ENCODE data around the gene HOXC10.

The HOXC10 gene

DNA sequence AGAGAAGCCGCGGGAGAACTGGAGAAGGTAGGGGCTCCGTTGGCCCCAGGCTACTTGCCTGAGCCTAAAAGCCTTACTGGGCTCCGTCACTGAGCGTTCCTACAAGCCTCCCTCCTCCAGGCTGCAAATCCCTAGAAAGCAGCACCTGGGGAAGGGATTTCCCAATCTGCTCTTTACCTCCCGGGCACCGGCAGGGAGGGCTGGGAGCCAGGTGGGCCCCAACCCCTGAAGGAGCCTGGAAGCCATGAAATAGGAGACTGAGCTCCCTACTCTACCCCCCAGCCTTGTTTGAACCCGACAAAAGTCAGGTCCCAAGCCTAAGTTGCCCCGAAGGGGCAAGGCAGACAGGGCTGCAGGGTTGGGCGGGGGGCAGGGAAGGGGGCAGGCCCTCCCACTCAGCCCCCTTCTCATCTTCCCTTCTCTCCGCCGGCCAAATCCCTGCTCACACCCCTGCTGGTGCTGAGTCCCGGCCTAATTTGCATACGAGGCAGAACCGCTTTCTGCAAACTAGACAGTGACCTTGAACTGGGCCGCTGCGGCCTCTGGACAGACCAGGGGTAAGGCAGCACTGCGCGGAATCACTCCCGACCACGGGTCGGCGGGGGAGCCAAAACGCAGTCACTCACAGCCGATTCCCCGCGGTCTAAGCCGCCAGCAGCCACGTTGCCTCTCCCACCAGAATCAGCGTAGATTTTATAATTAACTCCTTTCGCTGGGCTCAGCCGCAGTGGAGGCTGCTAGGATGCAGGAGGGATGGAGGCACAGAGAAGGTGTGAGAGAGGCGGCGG lies 34.0 kb upstream of the HOXC10 start:
- DNase-seq (ENCODE audit: low read depth) = no peak

DNA sequence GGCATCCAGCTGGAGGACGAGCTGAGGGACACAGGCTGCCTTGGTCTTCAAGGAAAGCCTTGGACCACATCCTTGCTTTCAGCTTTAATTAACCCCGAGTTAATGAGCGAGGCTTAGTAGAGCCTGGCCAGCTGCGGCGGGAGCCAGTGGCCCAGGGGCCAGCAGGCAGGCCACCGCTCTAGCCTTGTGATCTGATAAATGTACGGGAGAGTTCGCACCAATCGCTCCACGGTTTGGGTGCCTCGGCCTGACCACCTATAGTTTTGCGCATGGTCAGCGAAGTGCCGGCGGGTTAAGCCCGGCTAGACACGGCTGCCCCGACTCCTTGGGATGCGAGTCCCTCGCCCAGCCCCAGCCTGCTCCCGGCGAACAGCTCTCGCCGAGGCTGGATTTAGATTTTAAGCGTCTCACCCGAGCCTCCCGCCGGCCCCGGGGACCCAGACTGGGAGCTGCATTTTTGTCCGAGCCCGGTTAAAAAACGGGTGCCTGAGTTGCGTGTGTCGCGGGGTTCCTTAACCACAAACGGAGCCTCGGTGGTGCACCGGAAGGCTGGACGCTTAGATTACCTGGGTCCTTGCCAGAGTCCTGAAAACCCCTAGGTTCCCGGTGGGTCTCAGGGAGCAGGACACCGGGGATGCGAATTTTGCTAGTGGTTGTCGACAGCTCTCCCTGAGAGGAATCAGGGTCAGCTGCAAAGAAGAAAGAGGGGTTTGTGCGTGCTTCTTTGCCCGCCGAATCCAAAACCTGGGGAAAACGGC lies 33.2 kb upstream of the HOXC10 start:
- no peak for DNase-seq (ENCODE audit: low read depth)

DNA sequence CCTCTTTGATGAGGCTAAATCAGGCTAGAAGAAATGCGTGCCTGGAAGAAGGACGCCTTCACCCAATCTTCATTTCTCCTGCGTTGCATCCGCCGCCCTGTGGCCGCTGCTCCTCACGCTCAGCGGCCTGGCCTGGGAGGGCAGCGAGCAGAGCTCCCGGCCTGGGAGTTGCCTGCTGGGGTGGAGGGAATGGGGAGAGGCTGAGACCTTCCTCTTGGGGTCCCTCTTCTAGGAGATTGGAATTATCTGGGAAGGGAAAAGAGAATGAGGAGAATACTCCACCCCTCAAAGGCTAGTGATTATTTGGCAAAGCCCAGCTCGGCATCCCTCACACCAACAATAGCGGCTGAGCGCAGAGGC lies 32.6 kb upstream of the HOXC10 start:
- no peak for DNase-seq (ENCODE audit: low read depth)

DNA sequence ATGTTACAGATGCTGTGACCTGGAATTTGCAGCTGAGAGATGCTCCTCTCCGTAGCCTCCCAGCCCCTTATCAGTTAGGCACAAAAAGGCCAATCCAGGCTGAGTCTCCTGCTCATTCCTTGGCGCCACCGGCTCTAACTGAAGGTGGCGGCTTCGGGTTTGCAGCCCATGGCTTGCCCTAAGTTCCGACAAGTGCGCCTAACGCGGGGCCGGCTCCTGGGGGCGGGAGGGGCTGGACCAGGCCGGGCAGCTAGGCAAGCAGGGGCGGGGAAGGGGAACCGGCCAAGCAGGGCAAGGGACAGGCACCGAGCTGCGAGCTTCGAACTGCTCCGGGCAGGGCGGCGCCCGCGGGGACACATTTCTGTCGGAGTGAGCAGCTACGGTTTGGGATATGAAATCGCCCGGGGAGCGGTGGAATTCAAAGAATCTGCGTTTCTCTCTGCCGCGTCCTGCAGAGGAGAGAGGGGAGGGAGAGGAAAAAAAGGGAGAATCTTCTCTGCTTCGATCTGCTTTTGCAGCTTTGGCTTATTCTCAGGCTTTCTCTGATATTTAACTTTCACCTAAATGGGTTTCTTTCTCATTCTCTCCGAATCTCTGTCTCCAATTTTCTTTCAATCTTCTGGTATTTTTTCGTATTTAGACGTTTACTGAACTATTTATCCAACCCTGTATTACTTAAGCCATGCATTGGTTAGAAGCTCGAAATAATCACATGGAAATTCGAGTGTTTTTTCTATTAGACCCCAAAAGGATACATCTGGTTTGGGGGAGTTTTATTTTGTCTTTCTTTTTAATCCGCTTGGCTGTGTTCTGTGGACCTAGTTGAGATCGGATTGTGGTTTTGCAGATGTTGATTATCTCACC lies 31.8 kb upstream of the HOXC10 start:
- DNase-seq (ENCODE audit: low read depth) = no peak

DNA sequence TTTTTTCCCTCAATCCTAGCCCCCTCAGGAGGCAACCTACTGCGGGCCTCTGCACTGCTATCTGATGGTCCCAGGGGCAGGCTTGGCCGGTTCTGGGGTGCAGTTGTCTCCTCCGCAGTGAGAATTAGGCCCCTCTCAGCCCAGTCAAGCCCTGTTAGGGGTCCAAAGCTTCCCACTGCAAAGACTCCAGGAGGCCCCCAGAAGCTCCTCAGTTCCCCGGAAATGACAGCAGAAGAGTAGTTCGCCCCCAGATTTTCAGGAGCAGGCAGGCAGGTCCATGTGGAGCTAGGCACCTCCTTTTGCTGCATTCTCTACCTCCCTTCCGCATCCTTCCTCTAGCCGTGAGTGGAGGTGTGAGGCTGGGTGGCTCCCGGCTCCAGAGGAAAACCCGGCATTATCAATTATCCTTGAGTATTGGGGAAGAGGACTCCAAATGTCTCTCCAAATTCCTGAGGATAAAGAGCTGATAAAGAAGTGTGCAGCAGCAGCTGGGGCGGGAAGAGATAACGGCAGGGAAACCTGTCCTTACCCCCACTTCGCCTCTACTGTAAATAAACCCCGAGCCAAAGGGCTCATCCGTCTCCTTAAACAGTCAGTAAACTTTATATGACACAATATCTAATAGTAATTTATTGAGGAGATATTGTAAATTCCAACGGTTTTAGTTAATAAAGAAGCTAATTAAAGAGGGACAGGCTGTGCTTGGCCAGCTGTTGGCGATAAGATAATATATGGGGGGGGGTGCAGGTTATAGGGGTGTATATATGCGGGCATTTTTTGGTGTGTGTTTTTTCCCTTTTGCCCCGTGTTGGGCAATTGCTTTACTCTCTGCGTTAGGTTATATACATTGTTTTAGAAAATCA lies 30.9 kb upstream of the HOXC10 start:
- DNase-seq (ENCODE audit: low read depth) = no peak

DNA sequence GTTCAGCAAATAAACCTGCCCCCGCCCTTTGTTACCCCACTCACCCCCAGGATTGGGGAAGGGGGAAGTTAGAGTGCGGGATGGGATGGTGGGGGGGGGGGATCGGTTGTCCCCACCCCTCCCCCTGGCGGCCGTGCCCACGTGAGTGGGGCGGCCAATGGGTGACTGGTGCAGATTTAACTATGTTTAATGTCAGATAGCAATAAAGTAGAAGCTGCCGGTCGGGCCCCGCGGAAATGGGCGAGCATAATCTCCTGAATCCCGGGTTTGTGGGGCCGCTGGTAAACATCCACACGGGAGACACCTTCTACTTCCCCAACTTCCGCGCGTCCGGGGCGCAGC lies 30.3 kb upstream of the HOXC10 start, which contains the start of gene HOXC12:
Gene HOXC12 (plus strand): TSS at position 210 of the 342 bp plus-strand sequence. CDS start 27 bp downstream, at position 237.
- no peak for DNase-seq (ENCODE audit: low read depth)

DNA sequence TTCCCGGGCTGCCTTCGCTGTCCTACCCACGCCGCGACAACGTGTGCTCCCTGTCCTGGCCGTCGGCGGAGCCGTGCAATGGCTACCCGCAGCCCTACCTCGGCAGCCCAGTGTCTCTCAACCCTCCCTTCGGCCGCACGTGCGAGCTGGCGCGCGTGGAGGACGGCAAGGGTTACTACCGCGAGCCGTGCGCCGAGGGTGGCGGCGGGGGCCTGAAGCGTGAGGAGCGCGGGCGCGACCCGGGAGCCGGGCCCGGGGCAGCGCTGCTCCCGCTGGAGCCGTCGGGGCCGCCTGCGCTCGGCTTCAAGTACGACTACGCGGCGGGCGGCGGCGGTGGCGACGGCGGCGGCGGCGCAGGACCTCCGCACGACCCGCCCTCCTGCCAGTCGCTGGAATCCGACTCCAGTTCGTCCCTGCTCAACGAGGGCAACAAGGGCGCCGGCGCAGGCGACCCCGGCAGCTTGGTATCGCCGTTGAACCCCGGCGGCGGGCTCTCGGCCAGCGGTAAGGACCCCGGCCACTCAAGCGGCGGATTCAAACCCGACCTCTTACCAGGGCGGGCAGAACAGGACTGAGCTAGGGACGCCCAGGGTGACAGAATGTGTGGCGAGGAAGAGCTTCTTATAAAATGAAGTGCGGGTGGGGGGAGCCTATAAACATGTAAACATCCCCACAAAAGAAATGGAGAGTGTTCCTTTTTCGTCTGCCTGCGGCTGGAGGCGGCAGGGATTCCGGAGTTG lies 29.7 kb upstream of the HOXC10 start:
- no peak for DNase-seq (ENCODE audit: low read depth)

DNA sequence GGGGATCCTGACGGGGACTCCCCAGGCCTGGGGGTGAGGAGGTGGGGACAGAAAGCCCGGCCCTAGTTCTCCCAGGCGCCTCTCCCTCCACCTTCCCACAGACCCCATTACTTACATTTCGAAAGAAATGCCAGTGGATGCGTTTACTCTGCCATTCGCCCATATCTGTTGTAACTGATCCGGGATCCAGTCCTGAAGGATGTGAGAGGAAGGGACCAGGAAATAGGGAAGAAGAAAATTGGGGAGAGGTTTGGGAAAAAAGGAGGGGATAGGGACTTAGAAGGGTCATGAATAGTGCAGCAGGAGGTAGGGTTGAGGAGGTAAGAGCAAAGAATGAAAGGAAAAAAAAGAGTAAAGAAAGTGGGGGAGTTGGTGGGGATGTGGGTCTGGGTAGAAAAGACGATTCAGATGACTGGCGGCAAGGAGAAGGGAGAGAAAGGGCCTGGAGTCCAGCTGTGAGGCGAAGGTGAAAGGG lies 29.1 kb upstream of the HOXC10 start:
- DNase-seq (ENCODE audit: low read depth) = no peak

DNA sequence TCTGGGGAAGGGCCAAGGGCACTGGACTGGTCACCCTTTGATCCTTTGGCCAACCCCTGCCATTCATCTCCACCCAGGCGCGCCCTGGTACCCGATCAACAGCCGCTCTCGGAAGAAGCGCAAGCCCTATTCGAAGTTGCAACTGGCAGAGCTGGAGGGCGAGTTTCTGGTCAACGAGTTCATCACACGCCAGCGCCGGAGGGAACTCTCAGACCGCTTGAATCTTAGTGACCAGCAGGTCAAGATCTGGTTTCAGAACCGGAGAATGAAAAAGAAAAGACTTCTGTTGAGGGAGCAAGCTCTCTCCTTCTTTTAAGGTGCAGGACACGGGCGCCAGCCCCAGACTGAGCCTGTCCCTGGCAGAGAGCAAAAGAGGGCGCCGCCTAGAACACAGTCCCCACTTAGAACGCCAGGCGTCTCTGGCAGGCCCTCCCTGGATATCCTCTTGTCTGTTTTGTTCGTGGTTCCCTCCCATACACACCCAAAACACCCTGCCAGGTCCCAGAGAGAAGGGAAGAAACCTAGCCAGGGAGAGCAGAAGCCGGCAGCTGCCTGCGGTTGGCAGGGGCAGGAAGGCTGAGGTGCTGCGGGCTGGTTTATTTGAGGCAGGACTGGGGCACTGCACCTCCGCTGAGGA lies 28.6 kb upstream of the HOXC10 start:
- DNase-seq (ENCODE audit: low read depth) = no peak

DNA sequence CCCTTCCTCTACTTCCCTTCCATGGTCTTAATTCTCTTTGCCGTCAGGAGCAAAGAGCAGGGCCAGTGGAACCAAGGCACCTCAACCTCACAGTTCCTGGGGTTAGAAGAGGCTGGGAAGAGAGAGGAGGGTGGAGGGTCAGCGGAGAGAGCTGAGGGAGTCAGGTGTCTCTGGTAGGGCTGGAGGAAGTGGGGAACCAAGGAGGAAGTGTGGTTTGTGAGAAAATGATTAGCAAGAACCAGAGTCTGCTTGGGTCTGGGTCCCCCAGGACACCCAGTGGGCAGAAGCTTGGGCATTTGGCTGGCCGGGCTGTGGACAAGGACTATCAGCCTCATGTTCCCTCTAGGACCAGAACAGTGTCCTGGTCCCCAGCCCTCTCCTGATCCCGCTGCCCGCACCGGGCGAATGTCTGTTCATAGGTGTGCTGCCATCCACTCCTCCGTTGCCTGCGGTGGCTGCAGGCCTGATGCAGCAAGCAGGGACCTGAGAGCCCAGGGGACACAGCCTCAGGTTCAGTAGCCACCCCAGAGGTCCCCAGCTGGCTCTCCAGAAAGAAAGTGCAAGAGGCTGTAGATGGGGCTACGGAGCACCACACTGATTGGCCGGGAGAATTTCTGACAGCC lies 27.9 kb upstream of the HOXC10 start:
- no peak for DNase-seq (ENCODE audit: low read depth)

DNA sequence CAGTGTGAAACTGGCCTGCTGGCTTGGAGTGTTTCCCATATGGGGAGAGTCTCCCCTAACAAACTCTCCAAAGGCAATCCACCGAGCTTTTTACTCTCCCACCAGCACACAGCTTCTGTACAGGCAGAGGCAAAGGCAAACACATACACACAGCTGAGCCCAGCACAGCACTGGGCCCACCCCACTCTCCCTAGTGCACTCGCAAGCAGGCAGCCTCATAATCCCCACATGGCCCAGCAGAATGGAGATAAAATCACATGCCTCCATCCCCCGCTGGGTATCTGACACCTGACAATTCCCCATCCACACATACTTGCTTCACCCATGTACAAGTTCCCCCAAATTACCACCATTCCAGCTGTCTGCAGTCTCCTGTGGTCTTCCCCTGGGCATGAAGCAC lies 26.8 kb upstream of the HOXC10 start:
- DNase-seq (ENCODE audit: low read depth) = no peak

DNA sequence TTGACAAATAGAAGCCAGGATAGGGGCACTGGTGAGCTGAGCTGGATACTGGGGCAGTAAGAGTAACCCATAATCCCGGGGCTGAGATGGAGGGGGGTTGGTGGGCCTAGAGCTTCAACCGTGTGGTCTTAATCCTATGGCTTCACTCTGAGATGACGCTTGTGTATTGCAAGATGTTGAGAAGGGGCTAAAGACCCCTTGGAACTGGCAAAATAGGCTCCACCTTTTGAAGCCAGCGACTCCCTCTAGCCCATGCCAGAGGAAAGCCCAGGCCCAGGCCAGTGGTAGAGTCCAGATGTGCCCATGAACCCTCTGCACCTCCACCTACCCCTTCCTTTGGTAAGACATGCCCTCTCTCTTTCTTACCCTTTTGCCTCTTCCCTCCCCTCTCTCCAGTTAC lies 25.6 kb upstream of the HOXC10 start:
- DNase-seq (ENCODE audit: low read depth) = no peak

DNA sequence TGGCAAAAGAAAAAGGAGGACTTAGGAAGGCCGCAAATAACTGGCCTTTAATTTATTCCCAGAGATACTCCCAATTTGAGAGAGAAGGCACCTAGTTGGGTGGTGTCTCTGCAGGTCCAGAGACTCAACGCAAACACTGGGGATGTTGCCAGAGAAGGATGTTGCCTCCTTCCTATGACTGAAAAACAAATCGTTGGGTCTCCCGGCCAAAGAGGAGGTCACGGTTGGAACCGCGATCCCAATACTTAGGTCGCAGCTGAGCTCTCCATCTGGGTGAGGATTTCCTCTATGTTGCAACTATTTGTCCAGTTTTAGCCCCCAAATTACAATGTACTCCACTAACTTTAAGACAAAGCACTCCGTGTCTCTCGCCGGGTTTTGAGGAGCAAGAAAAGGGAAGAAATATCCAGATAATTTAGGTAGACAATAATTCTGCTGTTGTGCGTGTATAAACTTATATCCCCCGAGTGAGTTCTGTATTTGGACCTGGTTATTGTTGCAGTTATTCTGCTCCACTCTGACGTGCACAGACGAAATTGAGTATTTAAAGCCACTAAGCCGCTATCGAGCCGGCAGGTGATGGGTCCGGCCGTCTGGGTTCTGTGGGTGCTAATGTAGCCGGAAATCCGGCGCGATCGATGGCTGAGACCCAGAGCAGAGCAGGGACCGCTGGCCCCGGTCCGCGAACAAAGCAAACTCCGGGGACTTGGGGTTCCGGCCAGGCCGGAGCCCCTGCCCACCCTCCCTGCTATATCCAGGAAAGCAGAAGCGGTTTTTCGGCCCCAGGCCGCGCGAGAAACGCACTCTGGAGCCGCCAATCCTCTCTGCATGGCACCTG lies 24.5 kb upstream of the HOXC10 start:
- DNase-seq (ENCODE audit: low read depth) = no peak

DNA sequence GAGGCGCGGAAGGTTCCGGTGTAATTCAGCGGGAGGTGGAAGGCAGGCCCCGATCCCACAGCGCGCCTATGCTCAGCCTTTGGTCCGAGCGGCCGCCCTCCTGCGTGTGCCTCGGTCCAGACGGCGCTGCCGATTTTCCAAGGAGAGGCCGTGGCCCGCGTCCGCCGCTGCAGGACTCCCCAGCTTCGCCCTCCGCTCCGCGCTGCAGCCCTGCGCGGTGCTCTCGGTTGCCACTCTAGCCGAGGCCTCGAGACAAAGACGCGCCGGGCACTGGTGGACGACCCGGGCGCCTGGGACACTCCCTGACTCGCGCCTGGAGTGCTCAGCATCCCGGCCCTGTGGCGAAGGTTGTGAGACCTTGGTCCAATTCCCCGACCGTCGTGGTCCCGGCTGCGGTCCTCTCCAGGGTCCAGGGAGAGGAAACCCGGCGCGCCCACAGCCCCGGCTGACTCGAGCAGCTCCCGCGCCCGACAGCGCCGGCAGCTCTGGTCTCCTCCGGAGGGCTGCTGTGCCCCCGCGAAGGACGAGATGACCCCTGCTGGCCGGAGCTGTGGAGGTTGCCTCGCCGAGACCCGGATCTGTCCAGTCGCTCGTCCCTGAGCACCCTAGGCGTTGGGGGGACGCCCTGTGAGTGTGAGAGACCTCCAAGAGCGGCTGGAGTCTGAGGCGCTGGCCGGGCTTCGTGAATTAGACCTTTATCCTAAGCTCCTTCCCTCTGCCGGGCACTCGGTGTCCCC lies 23.8 kb upstream of the HOXC10 start:
- DNase-seq (ENCODE audit: low read depth) = no peak

DNA sequence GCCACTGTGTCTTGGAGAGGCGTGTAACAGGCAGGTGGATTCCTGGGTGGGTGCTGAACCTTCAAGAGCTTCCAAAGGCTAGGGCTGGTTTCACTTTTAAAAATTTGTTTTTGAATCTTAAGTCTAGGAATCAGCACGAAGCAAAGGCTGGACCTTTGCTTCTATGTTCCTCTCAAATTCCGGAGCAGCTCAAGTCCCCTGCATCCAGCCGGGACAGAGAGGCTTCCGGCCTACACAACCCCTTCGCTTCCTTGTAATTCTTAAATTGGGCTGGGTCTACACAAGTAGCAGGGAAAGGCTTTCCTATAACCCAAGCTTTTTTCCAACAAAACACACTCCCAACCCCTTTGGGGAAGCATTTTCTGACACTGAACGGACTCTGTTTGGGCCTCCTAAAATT lies 21.9 kb upstream of the HOXC10 start:
- no peak for DNase-seq (ENCODE audit: low read depth)

DNA sequence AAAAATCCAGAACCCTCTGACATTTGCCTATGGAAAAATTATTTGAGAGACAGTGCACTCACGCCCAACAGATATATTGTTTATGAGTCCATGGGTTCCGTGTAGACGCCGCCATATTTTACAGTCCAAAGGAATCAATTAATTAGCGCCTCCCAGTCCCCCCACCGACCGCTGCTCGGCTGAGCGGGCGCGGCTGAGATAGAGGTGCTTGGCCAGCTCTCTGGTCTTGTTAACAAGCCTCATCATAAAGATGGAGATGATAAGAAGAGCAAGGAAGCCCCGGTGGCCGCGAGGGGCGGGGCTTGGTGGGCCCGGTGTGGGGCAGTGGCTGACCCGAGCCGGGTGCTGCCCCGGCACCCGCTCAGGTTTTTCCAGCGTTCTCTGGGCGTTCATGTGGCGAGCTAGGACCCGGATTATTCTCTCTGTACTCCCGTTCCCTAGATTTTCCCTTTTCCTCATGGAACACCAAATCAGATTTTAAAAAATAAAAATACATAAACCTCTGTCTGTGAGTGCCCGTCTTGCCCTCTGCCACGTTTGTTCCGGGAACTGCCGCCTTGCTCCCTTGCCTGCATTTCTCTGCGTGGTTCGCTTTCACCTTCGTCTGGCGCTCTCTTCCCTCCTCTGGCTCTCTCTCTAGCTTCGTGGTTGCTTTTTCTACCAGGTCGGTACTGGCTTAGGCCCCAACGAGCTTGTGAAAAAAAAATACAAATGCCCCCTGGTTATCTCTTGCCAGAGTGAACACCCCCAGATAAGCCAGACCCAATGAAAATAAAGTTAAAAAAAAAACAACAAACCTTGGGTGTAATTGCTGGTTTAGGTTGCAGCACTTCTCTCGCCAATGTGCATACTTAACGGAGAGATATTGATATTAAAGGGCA lies 21.3 kb upstream of the HOXC10 start:
- no peak for DNase-seq (ENCODE audit: low read depth)

DNA sequence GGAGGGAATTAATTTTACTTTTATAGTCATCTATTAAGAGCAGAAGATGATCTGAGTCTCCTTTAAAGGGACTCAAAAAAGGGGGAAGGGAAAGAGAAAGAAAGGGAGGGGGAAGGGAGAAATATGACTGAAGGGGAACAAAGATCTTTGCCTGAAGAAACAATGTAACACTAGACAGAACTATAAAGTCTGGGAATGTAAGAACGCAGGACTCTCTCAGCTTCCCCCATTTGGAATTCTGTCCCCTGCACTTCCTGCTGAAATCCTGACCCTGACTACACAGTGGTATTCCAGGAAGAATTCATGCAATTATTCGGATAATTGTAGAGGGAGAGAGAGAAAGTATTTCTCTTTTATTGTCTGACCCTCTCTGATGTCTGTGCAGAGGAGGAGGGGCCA lies 20.6 kb upstream of the HOXC10 start:
- DNase-seq (ENCODE audit: low read depth) = no peak

Measured in activated gamma-delta T cell treated with anti-CD3 and anti-CD28 coated beads, Interleukin-2, amount 50 U/mL, for 16 hours (primary cell).